ENCODE measurements around the gene DTWD2.

Gene DTWD2

DNA sequence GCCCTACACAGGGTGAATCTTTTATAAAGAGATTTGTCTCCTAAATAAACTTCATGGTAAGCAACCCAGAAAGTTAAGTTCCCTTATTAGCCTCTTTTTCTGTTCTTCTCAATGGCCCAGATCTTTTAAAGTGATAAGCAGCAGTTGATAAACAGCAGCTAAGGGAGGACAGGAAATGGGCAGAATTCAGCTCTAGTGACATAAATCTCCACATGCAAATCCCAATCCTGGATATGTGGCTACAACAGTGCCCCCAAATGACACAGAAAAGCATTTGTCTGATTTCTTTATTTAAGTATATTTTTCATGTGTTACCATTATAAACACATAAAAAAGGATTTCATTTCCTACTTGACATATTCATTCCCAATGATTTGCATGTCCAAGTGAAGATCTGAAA is 199.0 kb downstream of the DTWD2 start:
- no peaks in the 10 kb centered on the region for H4K20me1 ChIP-seq (ENCODE audit: insufficient read depth, low read length)
- TF ChIP-seq, protein P1, sequence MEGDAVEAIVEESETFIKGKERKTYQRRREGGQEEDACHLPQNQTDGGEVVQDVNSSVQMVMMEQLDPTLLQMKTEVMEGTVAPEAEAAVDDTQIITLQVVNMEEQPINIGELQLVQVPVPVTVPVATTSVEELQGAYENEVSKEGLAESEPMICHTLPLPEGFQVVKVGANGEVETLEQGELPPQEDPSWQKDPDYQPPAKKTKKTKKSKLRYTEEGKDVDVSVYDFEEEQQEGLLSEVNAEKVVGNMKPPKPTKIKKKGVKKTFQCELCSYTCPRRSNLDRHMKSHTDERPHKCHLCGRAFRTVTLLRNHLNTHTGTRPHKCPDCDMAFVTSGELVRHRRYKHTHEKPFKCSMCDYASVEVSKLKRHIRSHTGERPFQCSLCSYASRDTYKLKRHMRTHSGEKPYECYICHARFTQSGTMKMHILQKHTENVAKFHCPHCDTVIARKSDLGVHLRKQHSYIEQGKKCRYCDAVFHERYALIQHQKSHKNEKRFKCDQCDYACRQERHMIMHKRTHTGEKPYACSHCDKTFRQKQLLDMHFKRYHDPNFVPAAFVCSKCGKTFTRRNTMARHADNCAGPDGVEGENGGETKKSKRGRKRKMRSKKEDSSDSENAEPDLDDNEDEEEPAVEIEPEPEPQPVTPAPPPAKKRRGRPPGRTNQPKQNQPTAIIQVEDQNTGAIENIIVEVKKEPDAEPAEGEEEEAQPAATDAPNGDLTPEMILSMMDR (IDR thresholded peaks at IDR 0.05; ENCODE audit: low read length): no peak
- TF ChIP-seq EZH2 (optimal IDR thresholded peaks at IDR 0.05; ENCODE audit: low read depth, low read length) (no peak), EZH2phosphoT487 (IDR thresholded peaks at IDR 0.05; ENCODE audit: low read length) (no peak)
- no peak overlapping the region for H3K4me3 ChIP-seq (ENCODE audit: low read length)
- no peak overlapping the region for H3K4me2 ChIP-seq (ENCODE audit: low read depth, low read length)
- DNase-seq: no peak
- H3K79me2 ChIP-seq (ENCODE audit: low read length): no peaks in the 10 kb centered on the region
- no peak overlapping the region for H3K9ac ChIP-seq (ENCODE audit: low read length)
- no peaks in the 10 kb centered on the region for H3K4me1 ChIP-seq (ENCODE audit: low read length)
- H3K36me3 ChIP-seq (replicated peaks; ENCODE audit: insufficient read depth, low read length): no peaks in the 10 kb centered on the region
- no peaks in the 10 kb centered on the region for H3K27me3 ChIP-seq (replicated peaks; ENCODE audit: insufficient read depth, low read length)
- H3F3A ChIP-seq (ENCODE audit: insufficient read depth, low read length): no peaks in the 10 kb centered on the region
- H3K9me2 ChIP-seq (replicated peaks; ENCODE audit: insufficient read depth, low read length): no peaks in the 10 kb centered on the region
- H3K9me3 ChIP-seq (replicated peaks; ENCODE audit: insufficient read depth, low read length): no peaks in the 10 kb centered on the region
- no peak overlapping the region for H3K27ac ChIP-seq (ENCODE audit: low read length)
- no peak overlapping the region for H2AFZ ChIP-seq (ENCODE audit: low read length)

GRCh38 chr5:118788351-118788750 is 200.0 kb downstream of the DTWD2 start:
- TF ChIP-seq EZH2phosphoT487 (IDR thresholded peaks at IDR 0.05; ENCODE audit: low read length): no peak
- TF ChIP-seq EZH2 (optimal IDR thresholded peaks at IDR 0.05; ENCODE audit: low read depth, low read length): no peak
- TF ChIP-seq, protein P1 (IDR thresholded peaks at IDR 0.05; ENCODE audit: low read length): no peak
- H3K4me1 ChIP-seq (ENCODE audit: low read length): no peaks in the 10 kb centered on the region
- no peak overlapping the region for H2AFZ ChIP-seq (ENCODE audit: low read length)
- H3K9me2 ChIP-seq (replicated peaks; ENCODE audit: insufficient read depth, low read length): no peaks in the 10 kb centered on the region
- H3K36me3 ChIP-seq (replicated peaks; ENCODE audit: insufficient read depth, low read length): no peaks in the 10 kb centered on the region
- H3K4me2 ChIP-seq (ENCODE audit: low read depth, low read length): no peak overlapping the region
- no peak overlapping the region for H3K9ac ChIP-seq (ENCODE audit: low read length)
- no peak overlapping the region for H3K27ac ChIP-seq (ENCODE audit: low read length)
- no peaks in the 10 kb centered on the region for H4K20me1 ChIP-seq (ENCODE audit: insufficient read depth, low read length)
- no peaks in the 10 kb centered on the region for H3K79me2 ChIP-seq (ENCODE audit: low read length)
- H3K4me3 ChIP-seq (ENCODE audit: low read length): no peak overlapping the region
- no peaks in the 10 kb centered on the region for H3K27me3 ChIP-seq (replicated peaks; ENCODE audit: insufficient read depth, low read length)
- DNase-seq: no peak
- no peaks in the 10 kb centered on the region for H3F3A ChIP-seq (ENCODE audit: insufficient read depth, low read length)
- H3K9me3 ChIP-seq (replicated peaks; ENCODE audit: insufficient read depth, low read length): no peaks in the 10 kb centered on the region

All from MM.1S (cell line).